ENCODE data around the gene CELSR1. TPM values are rescaled to one million over a fixed set of nuclear protein-coding genes. Genes with fewer than 3 reads are reported as not detected.

Gene CELSR1
- total and polyA plus RNA-seq, 2 donors (not counting 1 experiment from before 2014, with no cell fraction given): 30.2 to 34.8 TPM

DNA sequence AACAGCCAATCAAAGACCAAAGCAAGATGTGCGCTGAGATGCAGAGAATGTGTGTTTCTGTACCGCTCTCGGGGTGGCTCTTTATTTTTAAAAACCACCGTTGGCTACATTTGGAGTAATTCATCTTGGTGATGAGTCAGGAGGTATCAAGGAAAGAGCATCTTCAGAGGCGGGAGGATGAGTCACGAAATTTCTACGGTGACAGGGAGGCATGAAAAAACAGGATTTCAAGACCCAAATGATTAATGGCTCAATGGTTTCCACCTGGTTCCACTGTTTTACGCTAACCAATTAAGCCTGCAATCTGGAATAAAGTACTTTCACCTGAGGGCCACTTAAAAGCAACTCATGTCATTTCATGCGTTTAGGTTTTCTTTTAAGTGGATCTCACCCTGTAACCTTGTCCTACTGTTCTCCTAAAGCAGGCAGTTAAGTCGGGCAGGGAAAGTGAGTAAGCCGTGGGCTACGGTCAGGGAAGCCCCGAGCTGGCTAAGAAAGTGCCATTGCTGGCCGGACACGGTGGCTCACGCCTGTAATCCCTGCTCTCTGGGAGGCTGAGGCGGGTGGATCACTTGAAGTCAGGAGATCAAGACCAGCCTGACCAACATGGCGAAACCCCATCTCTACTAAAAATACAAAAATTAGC lies 74.6 kb downstream of the CELSR1 start:
- no peak overlapping the region for H3K4me3 ChIP-seq (ENCODE audit: control extremely low read depth in 1 of 5, extremely low read depth in 1 of 5, insufficient read depth in 1 of 5, low read depth in 2 of 5, low read length in 4 of 5)

More for the DNA sequence above, 74.6 kb downstream of the CELSR1 start:
- peaks cover 18% of the 10 kb centered on the region for H3K27me3 Mint-ChIP-seq
- Histone ChIP-seq H4K20me1 (ENCODE audit: control insufficient read depth, insufficient read depth, low read length, poor library complexity, severe bottlenecking) (no peaks in the 10 kb centered on the region), H3K9ac (ENCODE audit: low read length) (no peak overlapping the region), H2AFZ (ENCODE audit: insufficient read depth, low read depth, low read length, poor library complexity, severe bottlenecking) (no peak overlapping the region), H3K9me3 (ENCODE audit: control extremely low read depth in 1 of 3, control insufficient read depth in 2 of 3, insufficient read depth in 1 of 3, low read length in 2 of 3) (peaks cover 0 to 5% (median 0%) of the 10 kb centered on the region in 3 donors), H3K27me3 (replicated peaks in 1 of 4; ENCODE audit: control extremely low read depth in 1 of 4, control insufficient read depth in 3 of 4, insufficient read depth in 4 of 4, low read length in 3 of 4) (peaks cover 0 to 11% (median 0%) of the 10 kb centered on the region in 4 experiments), H3K4me1 (ENCODE audit: control insufficient read depth in 2 of 2, insufficient read depth in 2 of 2, low read length in 2 of 2) (peaks cover 0 to 6% of the 10 kb centered on the region in 2 donors), H3K36me3 (replicated peaks in 1 of 2; ENCODE audit: control extremely low read depth in 1 of 2, control insufficient read depth in 1 of 2, extremely low read depth in 1 of 2, insufficient read depth in 2 of 2, low read length in 1 of 2) (no peaks in the 10 kb centered on the region), H3K4me2 (replicated peaks; ENCODE audit: low read depth, low read length, poor library complexity, severe bottlenecking) (no peak overlapping the region), H3K79me2 (ENCODE audit: control insufficient read depth, insufficient read depth, low read length) (no peaks in the 10 kb centered on the region), H3K27ac (ENCODE audit: low read length in 2 of 2) (no peak overlapping the region)
- TF ChIP-seq CTCF (IDR thresholded peaks at IDR 0.05) (no peak), EZH2 (IDR thresholded peaks at IDR 0.05; ENCODE audit: borderline replicate concordance, insufficient read depth, low read depth, low read length, poor library complexity, severe bottlenecking) (no peak)
- ChIA-PET CTCF (no interaction called here), POLR2A (no interaction called here)
- no peaks in the 10 kb centered on the region for H3K4me1 Mint-ChIP-seq
- no peak for DNase-seq
- intact Hi-C loops (cut with micrococcal nuclease): no loop called here
- no peak overlapping the region for H3K27ac Mint-ChIP-seq
- no peaks in the 10 kb centered on the region for H3K9me3 Mint-ChIP-seq (ENCODE audit: insufficient read depth)
- H3K4me3 Mint-ChIP-seq: no peak overlapping the region
- 87% methylated on average over 17 of the region's 18 CpGs for WGBS (ENCODE audit: insufficient coverage)
- ATAC-seq (ENCODE audit: low read depth): no peak
